ENCODE data around the gene SSH3.

The SSH3 gene

GRCh38 chr11:67308031-67308866 lies 4.9 kb downstream of the SSH3 start:
- no peak for DNase-seq (ENCODE audit: low read depth)
- H3K4me3 ChIP-seq (ENCODE audit: low read depth, low read length), result no peak overlapping the region
- TF ChIP-seq CTCF (IDR thresholded peaks at IDR 0.05; ENCODE audit: low read depth, low read length) (no peak), MAX (IDR thresholded peaks at IDR 0.05; ENCODE audit: low read depth, low read length) (no peak), POLR2A (IDR thresholded peaks at IDR 0.05; ENCODE audit: extremely low read depth, insufficient read length) (no peak), MYC (IDR thresholded peaks at IDR 0.05; ENCODE audit: low read depth, low read length) (no peak)

- no peak for DNase-seq (ENCODE audit: low read depth)
- TF ChIP-seq CTCF (IDR thresholded peaks at IDR 0.05; ENCODE audit: low read depth, low read length) (no peak), MYC (IDR thresholded peaks at IDR 0.05; ENCODE audit: low read depth, low read length) (no peak), MAX (IDR thresholded peaks at IDR 0.05; ENCODE audit: low read depth, low read length) (no peak)
- no peak overlapping the region for H3K4me3 ChIP-seq (ENCODE audit: low read depth, low read length)
Observed at GRCh38 chr11:67309166-67309565, 5.8 kb downstream of the SSH3 start.

GRCh38 chr11:67309661-67310061 lies 6.3 kb downstream of the SSH3 start:
- no peak overlapping the region for H3K4me3 ChIP-seq (ENCODE audit: low read depth, low read length)
- TF ChIP-seq MYC (IDR thresholded peaks at IDR 0.05; ENCODE audit: low read depth, low read length), result no peak
- TF ChIP-seq POLR2A (IDR thresholded peaks at IDR 0.05; ENCODE audit: extremely low read depth, insufficient read length), result no peak
- DNase-seq (ENCODE audit: low read depth), result no peak

GRCh38 chr11:67310246-67311050 lies 7.1 kb downstream of the SSH3 start:
- H3K4me3 ChIP-seq (ENCODE audit: low read depth, low read length), result no peak overlapping the region
- no peak for DNase-seq (ENCODE audit: low read depth)
- TF ChIP-seq POLR2A (IDR thresholded peaks at IDR 0.05; ENCODE audit: extremely low read depth, insufficient read length), result no peak
- TF ChIP-seq MAX (IDR thresholded peaks at IDR 0.05; ENCODE audit: low read depth, low read length), result no peak
- no peak for TF ChIP-seq CTCF (IDR thresholded peaks at IDR 0.05; ENCODE audit: low read depth, low read length)

- no peak overlapping the region for H3K4me3 ChIP-seq (ENCODE audit: low read depth, low read length)
- TF ChIP-seq MYC (IDR thresholded peaks at IDR 0.05; ENCODE audit: low read depth, low read length) (no peak), CTCF (IDR thresholded peaks at IDR 0.05; ENCODE audit: low read depth, low read length) (no peak), MAX (IDR thresholded peaks at IDR 0.05; ENCODE audit: low read depth, low read length) (no peak), POLR2A (IDR thresholded peaks at IDR 0.05; ENCODE audit: extremely low read depth, insufficient read length) (no peak)
- no peak for DNase-seq (ENCODE audit: low read depth)
Observed at GRCh38 chr11:67311051-67311555, 7.8 kb downstream of the SSH3 start.

- TF ChIP-seq MYC (IDR thresholded peaks at IDR 0.05; ENCODE audit: low read depth, low read length) (no peak), CTCF (IDR thresholded peaks at IDR 0.05; ENCODE audit: low read depth, low read length) (no peak), MAX (IDR thresholded peaks at IDR 0.05; ENCODE audit: low read depth, low read length) (no peak), POLR2A (IDR thresholded peaks at IDR 0.05; ENCODE audit: extremely low read depth, insufficient read length) (no peak)
- no peak for DNase-seq (ENCODE audit: low read depth)
- H3K4me3 ChIP-seq (ENCODE audit: low read depth, low read length), result no peak overlapping the region
Observed at GRCh38 chr11:67311556-67312082, 8.3 kb downstream of the SSH3 start.

All from NB4 (cell line).